ENCODE measurements around the gene HOXB1. TPM values are rescaled to one million over a fixed set of nuclear protein-coding genes. Genes with fewer than 3 reads are reported as not detected.
A peak's percentile ranks its signal among the peaks of the same experiment; 100 is the strongest.

HOXB1 gene
- total and polyA plus RNA-seq, 2 of the 13 experiments (the other 11 are each of a cell fraction or from before 2014, with no cell fraction given) = not detected

- no peak overlapping the region for H3K27ac ChIP-seq (ENCODE audit: extremely low read length, insufficient read depth, low read length)
- H4K20me1 ChIP-seq (ENCODE audit: insufficient read depth, low read length) = no peaks in the 10 kb centered on the region
- H3K9me3 ChIP-seq (ENCODE audit: low read length) = no peaks in the 10 kb centered on the region
- CTCF ChIA-PET (ENCODE audit: low intra/inter-chr PET ratio, low total read pairs) = no interaction called here
- POLR2A ChIA-PET = no interaction called here
- no peak for ATAC-seq
- no peaks in the 10 kb centered on the region for H3K36me3 ChIP-seq (replicated peaks in 1 of 2; ENCODE audit: control insufficient read depth in 1 of 2, insufficient read depth in 2 of 2, low read length in 2 of 2)
- no peaks in the 10 kb centered on the region for H3K79me2 ChIP-seq (ENCODE audit: insufficient read depth, low read length)
- H3K4me1 ChIP-seq (ENCODE audit: insufficient read depth, low read length) = no peaks in the 10 kb centered on the region
- in situ Hi-C loops (cut with HindIII; ENCODE audit: extremely low pct_ligation_motif_present, low pct_unique_long_range_greater_than_20kb) = no loop called here
- H3K4me2 ChIP-seq (ENCODE audit: low read depth, low read length) = no peak overlapping the region
- DNase-seq (ENCODE audit: low spot score) = no peak
- H2AFZ ChIP-seq (ENCODE audit: low read length) = no peak overlapping the region
- TF ChIP-seq CSRNP2 (CRISPR knock-in tag; conservative IDR thresholded peaks at IDR 0.05; ENCODE audit: low read depth) (no peak), SRSF1 (optimal IDR thresholded peaks at IDR 0.05; ENCODE audit: low read depth, low read length) (no peak), ZNF607 (CRISPR knock-in tag; IDR thresholded peaks at IDR 0.05; ENCODE audit: borderline replicate concordance) (no peak), ZNF263 (CRISPR knock-in tag; IDR thresholded peaks at IDR 0.05) (no peak), PHF21A (CRISPR knock-in tag; IDR thresholded peaks at IDR 0.05) (no peak), HNRNPK (IDR thresholded peaks at IDR 0.05; ENCODE audit: low read depth, low read length, poor library complexity, severe bottlenecking) (peak; percentile 77), CEBPB (IDR thresholded peaks at IDR 0.05; ENCODE audit: borderline replicate concordance, low read depth, low read length) (peak; percentile 15; the same call in 1 of the 2 replicates)
- WGBS (ENCODE audit: low lambda C conversion rate) = 10% methylated on average over 3 of the region's 3 CpGs
- H3K27me3 ChIP-seq (ENCODE audit: control insufficient read depth in 1 of 2, insufficient read depth in 2 of 2, low read length in 2 of 2) = peaks cover 0 to 17% of the 10 kb centered on the region in 2 experiments; a peak in 1 of 5 replicates
- no TSS peak for BruUV-seq (replicated peaks)
- H3K9ac ChIP-seq (ENCODE audit: insufficient read depth, low read depth, low read length) = no peak overlapping the region
- FAIRE-seq = no peak
- no peak overlapping the region for H3K4me3 ChIP-seq (replicated peaks in 1 of 3; ENCODE audit: insufficient read depth in 1 of 3, low read depth in 2 of 3, low read length in 3 of 3)
- intact Hi-C loops (cut with micrococcal nuclease; ENCODE audit: unreplicated experiment) = no loop called here
These were observed 14.6 kb downstream of the HOXB1 start for GRCh38 chr17:48515925-48516900.
